ENCODE data around the gene SLC15A1.

SLC15A1 gene

GRCh38 chr13:98752467-98753290 lies at the start of gene SLC15A1:
Gene SLC15A1, minus strand, starts transcription at chr13:98752672. Its CDS starts 74 bp downstream, at chr13:98752598.
- H3K4me3 Mint-ChIP-seq = no peak within 1 kb of the TSS

GRCh38 chr13:98801626-98802418 lies 49.4 kb upstream of the SLC15A1 start:
- Mint-ChIP-seq H3K4me3 (no peak overlapping the region), H3K27me3 (ENCODE audit: low read depth) (no peaks in the 10 kb centered on the region), H3K36me3 (ENCODE audit: low read depth) (peaks cover 20% of the 10 kb centered on the region)

More at GRCh38 chr13:98752467-98753290, at the start of gene SLC15A1:
- H3K36me3 Mint-ChIP-seq (ENCODE audit: low read depth) = no peaks in the 10 kb centered on the region
- no peaks in the 10 kb centered on the region for H3K4me1 Mint-ChIP-seq (ENCODE audit: low read depth)
- peaks cover 59% of the 10 kb centered on the region for H3K27me3 Mint-ChIP-seq (ENCODE audit: low read depth)
- peaks cover 18% of the 10 kb centered on the region for H3K9me3 Mint-ChIP-seq
- no peak within 1 kb of the TSS for H3K27ac Mint-ChIP-seq

GRCh38 chr13:98800078-98800477 lies 47.6 kb upstream of the SLC15A1 start:
- H3K4me3 Mint-ChIP-seq = no peak overlapping the region
- H3K9me3 Mint-ChIP-seq = no peaks in the 10 kb centered on the region
- no peaks in the 10 kb centered on the region for H3K27me3 Mint-ChIP-seq (ENCODE audit: low read depth)
- no peak overlapping the region for H3K27ac Mint-ChIP-seq
- H3K36me3 Mint-ChIP-seq (ENCODE audit: low read depth) = peaks cover 34% of the 10 kb centered on the region
- peaks cover 3% of the 10 kb centered on the region for H3K4me1 Mint-ChIP-seq (ENCODE audit: low read depth)

More at GRCh38 chr13:98801626-98802418, 49.4 kb upstream of the SLC15A1 start:
- H3K9me3 Mint-ChIP-seq = no peaks in the 10 kb centered on the region
- peaks cover 3% of the 10 kb centered on the region for H3K4me1 Mint-ChIP-seq (ENCODE audit: low read depth)
- no peak overlapping the region for H3K27ac Mint-ChIP-seq

GRCh38 chr13:98798849-98799645 lies 46.6 kb upstream of the SLC15A1 start:
- Mint-ChIP-seq H3K36me3 (ENCODE audit: low read depth) (peaks cover 41% of the 10 kb centered on the region), H3K27me3 (ENCODE audit: low read depth) (no peaks in the 10 kb centered on the region), H3K4me1 (ENCODE audit: low read depth) (peaks cover 3% of the 10 kb centered on the region), H3K27ac (no peak overlapping the region), H3K9me3 (peaks cover 3% of the 10 kb centered on the region), H3K4me3 (no peak overlapping the region)

GRCh38 chr13:98797456-98797855 lies 45.0 kb upstream of the SLC15A1 start:
- Mint-ChIP-seq H3K27me3 (ENCODE audit: low read depth) (no peaks in the 10 kb centered on the region), H3K4me3 (no peak overlapping the region), H3K36me3 (ENCODE audit: low read depth) (peaks cover 39% of the 10 kb centered on the region), H3K4me1 (ENCODE audit: low read depth) (peaks cover 3% of the 10 kb centered on the region), H3K27ac (no peak overlapping the region), H3K9me3 (peaks cover 3% of the 10 kb centered on the region)

- H3K27ac Mint-ChIP-seq = no peak overlapping the region
- peaks cover 3% of the 10 kb centered on the region for H3K9me3 Mint-ChIP-seq
- H3K4me3 Mint-ChIP-seq = no peak overlapping the region
- H3K27me3 Mint-ChIP-seq (ENCODE audit: low read depth) = no peaks in the 10 kb centered on the region
- H3K36me3 Mint-ChIP-seq (ENCODE audit: low read depth) = peaks cover 40% of the 10 kb centered on the region
- H3K4me1 Mint-ChIP-seq (ENCODE audit: low read depth) = peaks cover 3% of the 10 kb centered on the region
These were observed 44.3 kb upstream of the SLC15A1 start for GRCh38 chr13:98796798-98797197.

GRCh38 chr13:98796191-98796590 lies 43.7 kb upstream of the SLC15A1 start:
- H3K4me1 Mint-ChIP-seq (ENCODE audit: low read depth) = peaks cover 3% of the 10 kb centered on the region
- H3K27me3 Mint-ChIP-seq (ENCODE audit: low read depth) = no peaks in the 10 kb centered on the region
- H3K9me3 Mint-ChIP-seq = peaks cover 3% of the 10 kb centered on the region
- no peak overlapping the region for H3K27ac Mint-ChIP-seq
- no peak overlapping the region for H3K4me3 Mint-ChIP-seq
- peaks cover 42% of the 10 kb centered on the region for H3K36me3 Mint-ChIP-seq (ENCODE audit: low read depth)

GRCh38 chr13:98795220-98795619 lies 42.7 kb upstream of the SLC15A1 start:
- Mint-ChIP-seq H3K36me3 (ENCODE audit: low read depth) (peaks cover 42% of the 10 kb centered on the region), H3K4me3 (no peak overlapping the region), H3K27ac (no peak overlapping the region), H3K9me3 (peaks cover 3% of the 10 kb centered on the region), H3K27me3 (ENCODE audit: low read depth) (no peaks in the 10 kb centered on the region), H3K4me1 (ENCODE audit: low read depth) (peaks cover 3% of the 10 kb centered on the region)

- Mint-ChIP-seq H3K4me1 (ENCODE audit: low read depth) (peaks cover 3% of the 10 kb centered on the region), H3K36me3 (ENCODE audit: low read depth) (peaks cover 42% of the 10 kb centered on the region), H3K27ac (no peak overlapping the region), H3K4me3 (no peak overlapping the region), H3K9me3 (peaks cover 3% of the 10 kb centered on the region), H3K27me3 (ENCODE audit: low read depth) (peaks cover 2% of the 10 kb centered on the region)
These were observed 42.0 kb upstream of the SLC15A1 start for GRCh38 chr13:98794498-98794897.

GRCh38 chr13:98792785-98793495 lies 40.5 kb upstream of the SLC15A1 start:
- Mint-ChIP-seq H3K27me3 (ENCODE audit: low read depth) (peaks cover 13% of the 10 kb centered on the region), H3K27ac (no peak overlapping the region), H3K4me1 (ENCODE audit: low read depth) (peaks cover 3% of the 10 kb centered on the region), H3K9me3 (peaks cover 3% of the 10 kb centered on the region), H3K36me3 (ENCODE audit: low read depth) (peaks cover 40% of the 10 kb centered on the region), H3K4me3 (no peak overlapping the region)

GRCh38 chr13:98792321-98792720 lies 39.8 kb upstream of the SLC15A1 start:
- Mint-ChIP-seq H3K27ac (no peak overlapping the region), H3K36me3 (ENCODE audit: low read depth) (peaks cover 36% of the 10 kb centered on the region), H3K27me3 (ENCODE audit: low read depth) (peaks cover 19% of the 10 kb centered on the region), H3K4me1 (ENCODE audit: low read depth) (no peaks in the 10 kb centered on the region), H3K4me3 (no peak overlapping the region), H3K9me3 (peaks cover 3% of the 10 kb centered on the region)

- H3K4me3 Mint-ChIP-seq = no peak overlapping the region
- H3K4me1 Mint-ChIP-seq (ENCODE audit: low read depth) = no peaks in the 10 kb centered on the region
- H3K9me3 Mint-ChIP-seq = peaks cover 3% of the 10 kb centered on the region
- peaks cover 29% of the 10 kb centered on the region for H3K36me3 Mint-ChIP-seq (ENCODE audit: low read depth)
- no peak overlapping the region for H3K27ac Mint-ChIP-seq
- H3K27me3 Mint-ChIP-seq (ENCODE audit: low read depth) = peaks cover 25% of the 10 kb centered on the region
These were observed 39.1 kb upstream of the SLC15A1 start for GRCh38 chr13:98791611-98792010.

- Mint-ChIP-seq H3K4me1 (ENCODE audit: low read depth) (no peaks in the 10 kb centered on the region), H3K9me3 (no peaks in the 10 kb centered on the region), H3K27ac (no peak overlapping the region), H3K36me3 (ENCODE audit: low read depth) (peaks cover 7% of the 10 kb centered on the region), H3K4me3 (no peak overlapping the region), H3K27me3 (ENCODE audit: low read depth) (peaks cover 25% of the 10 kb centered on the region)
These were observed 35.5 kb upstream of the SLC15A1 start for GRCh38 chr13:98787996-98788395.

- Mint-ChIP-seq H3K27me3 (ENCODE audit: low read depth) (peaks cover 25% of the 10 kb centered on the region), H3K36me3 (ENCODE audit: low read depth) (peaks cover 3% of the 10 kb centered on the region), H3K4me3 (no peak overlapping the region), H3K27ac (no peak overlapping the region), H3K9me3 (no peaks in the 10 kb centered on the region), H3K4me1 (ENCODE audit: low read depth) (no peaks in the 10 kb centered on the region)
These were observed 34.7 kb upstream of the SLC15A1 start for GRCh38 chr13:98787173-98787572.
